CD4-positive, alpha-beta T cell treated with Interleukin-6 at 100 ng/mL for 8 hours (primary cell): ENCODE measurements around the gene HNRNPU.

Experiments used
- DNase-seq: peaks from one replicate; pipeline ENCODE4 v3.0.0-alpha.2; 2020; ENCODE audit warnings: mixed read lengths, low spot score

The HNRNPU gene

GRCh38 chr1:244862699-244863490 is 1.4 kb downstream of the HNRNPU start:
- peak; percentile 97 for DNase-seq

GRCh38 chr1:244862354-244862698 is 2.0 kb downstream of the HNRNPU start:
- DNase-seq, result peak; percentile 36

GRCh38 chr1:244861683-244862082 is 2.7 kb downstream of the HNRNPU start:
- DNase-seq, result no peak

GRCh38 chr1:244860914-244861610 is 3.3 kb downstream of the HNRNPU start:
- DNase-seq, result no peak

- no peak for DNase-seq
These were observed 4.3 kb downstream of the HNRNPU start for GRCh38 chr1:244860078-244860477.

- no peak for DNase-seq
These were observed 6.0 kb downstream of the HNRNPU start for GRCh38 chr1:244858357-244858756.

- DNase-seq, result no peak
These were observed 6.6 kb downstream of the HNRNPU start for GRCh38 chr1:244857761-244858160.

GRCh38 chr1:244854865-244855578 is 9.3 kb downstream of the HNRNPU start:
- no peak for DNase-seq

GRCh38 chr1:244854166-244854565 is 10.2 kb downstream of the HNRNPU start:
- no peak for DNase-seq

GRCh38 chr1:244852694-244853093 is 11.6 kb downstream of the HNRNPU start:
- no peak for DNase-seq

GRCh38 chr1:244851546-244852231 is 12.7 kb downstream of the HNRNPU start:
- no peak for DNase-seq

GRCh38 chr1:244850896-244851295 is 13.4 kb downstream of the HNRNPU start:
- no peak for DNase-seq

GRCh38 chr1:244850099-244850852 is 14.1 kb downstream of the HNRNPU start:
- DNase-seq, result no peak

GRCh38 chr1:244849189-244849866 is 15.0 kb downstream of the HNRNPU start:
- no peak for DNase-seq

GRCh38 chr1:244846653-244847052 is 17.7 kb downstream of the HNRNPU start:
- no peak for DNase-seq

- no peak for DNase-seq
These were observed 19.9 kb downstream of the HNRNPU start for GRCh38 chr1:244844155-244845121.

GRCh38 chr1:244843148-244843978 is 21.0 kb downstream of the HNRNPU start:
- DNase-seq, result no peak

- no peak for DNase-seq
These were observed 22.9 kb downstream of the HNRNPU start for GRCh38 chr1:244841273-244841927.
